Measurements from ENCODE around the gene CYP19A1.

The CYP19A1 gene

GRCh38 chr15:51310064-51310463 lies 28.3 kb downstream of the CYP19A1 start:
- no peak overlapping the region for H3K4me2 ChIP-seq (ENCODE audit: low read length)
- peaks cover 15% of the 10 kb centered on the region for H3K27me3 ChIP-seq (ENCODE audit: control insufficient read depth, insufficient read depth, low read length)
- no peak overlapping the region for H3K9ac ChIP-seq (ENCODE audit: low read depth, low read length)
- no peaks in the 10 kb centered on the region for H3K36me3 ChIP-seq (ENCODE audit: insufficient read depth, low read length)
- no peak overlapping the region for H3K4me3 ChIP-seq (ENCODE audit: low read length)
- peaks cover 12% of the 10 kb centered on the region for H3K4me1 ChIP-seq (ENCODE audit: control insufficient read depth, insufficient read depth, low read length)
- no peaks in the 10 kb centered on the region for H3K9me3 ChIP-seq (replicated peaks; ENCODE audit: low read length)

GRCh38 chr15:51307811-51308210 lies 30.6 kb downstream of the CYP19A1 start:
- no peaks in the 10 kb centered on the region for H3K36me3 ChIP-seq (ENCODE audit: insufficient read depth, low read length)
- H3K9ac ChIP-seq (ENCODE audit: low read depth, low read length) = no peak overlapping the region
- no peak overlapping the region for H3K4me3 ChIP-seq (ENCODE audit: low read length)
- no peak overlapping the region for H3K4me2 ChIP-seq (ENCODE audit: low read length)
- H3K27me3 ChIP-seq (ENCODE audit: control insufficient read depth, insufficient read depth, low read length) = peaks cover 15% of the 10 kb centered on the region
- no peaks in the 10 kb centered on the region for H3K9me3 ChIP-seq (replicated peaks; ENCODE audit: low read length)
- H3K4me1 ChIP-seq (ENCODE audit: control insufficient read depth, insufficient read depth, low read length) = peaks cover 12% of the 10 kb centered on the region

GRCh38 chr15:51307325-51307724 lies 31.1 kb downstream of the CYP19A1 start:
- Histone ChIP-seq H3K9ac (ENCODE audit: low read depth, low read length) (no peak overlapping the region), H3K4me1 (ENCODE audit: control insufficient read depth, insufficient read depth, low read length) (peaks cover 12% of the 10 kb centered on the region), H3K4me2 (ENCODE audit: low read length) (no peak overlapping the region), H3K36me3 (ENCODE audit: insufficient read depth, low read length) (no peaks in the 10 kb centered on the region), H3K4me3 (ENCODE audit: low read length) (no peak overlapping the region), H3K9me3 (replicated peaks; ENCODE audit: low read length) (no peaks in the 10 kb centered on the region), H3K27me3 (ENCODE audit: control insufficient read depth, insufficient read depth, low read length) (peaks cover 10% of the 10 kb centered on the region)

- Histone ChIP-seq H3K4me3 (ENCODE audit: low read length) (no peak overlapping the region), H3K36me3 (ENCODE audit: insufficient read depth, low read length) (no peaks in the 10 kb centered on the region), H3K4me1 (ENCODE audit: control insufficient read depth, insufficient read depth, low read length) (peaks cover 8% of the 10 kb centered on the region), H3K9me3 (replicated peaks; ENCODE audit: low read length) (no peaks in the 10 kb centered on the region), H3K4me2 (ENCODE audit: low read length) (no peak overlapping the region), H3K27me3 (ENCODE audit: control insufficient read depth, insufficient read depth, low read length) (peaks cover 7% of the 10 kb centered on the region), H3K9ac (ENCODE audit: low read depth, low read length) (no peak overlapping the region)
These were observed 34.9 kb downstream of the CYP19A1 start for GRCh38 chr15:51303462-51303980.

- no peak overlapping the region for H3K9ac ChIP-seq (ENCODE audit: low read depth, low read length)
- peaks cover 15% of the 10 kb centered on the region for H3K27me3 ChIP-seq (ENCODE audit: control insufficient read depth, insufficient read depth, low read length)
- no peaks in the 10 kb centered on the region for H3K9me3 ChIP-seq (replicated peaks; ENCODE audit: low read length)
- H3K36me3 ChIP-seq (ENCODE audit: insufficient read depth, low read length) = no peaks in the 10 kb centered on the region
- H3K4me2 ChIP-seq (ENCODE audit: low read length) = no peak overlapping the region
- H3K4me1 ChIP-seq (ENCODE audit: control insufficient read depth, insufficient read depth, low read length) = peaks cover 2% of the 10 kb centered on the region
- no peak overlapping the region for H3K4me3 ChIP-seq (ENCODE audit: low read length)
These were observed 35.9 kb downstream of the CYP19A1 start for GRCh38 chr15:51302480-51302879.

- no peak overlapping the region for H3K4me2 ChIP-seq (ENCODE audit: low read length)
- H3K4me3 ChIP-seq (ENCODE audit: low read length) = no peak overlapping the region
- peaks cover 35% of the 10 kb centered on the region for H3K27me3 ChIP-seq (ENCODE audit: control insufficient read depth, insufficient read depth, low read length)
- H3K9me3 ChIP-seq (replicated peaks; ENCODE audit: low read length) = no peaks in the 10 kb centered on the region
- H3K9ac ChIP-seq (ENCODE audit: low read depth, low read length) = no peak overlapping the region
- no peaks in the 10 kb centered on the region for H3K4me1 ChIP-seq (ENCODE audit: control insufficient read depth, insufficient read depth, low read length)
- H3K36me3 ChIP-seq (ENCODE audit: insufficient read depth, low read length) = no peaks in the 10 kb centered on the region
These were observed 39.0 kb downstream of the CYP19A1 start for GRCh38 chr15:51299187-51300015.

GRCh38 chr15:51298620-51299019 lies 39.8 kb downstream of the CYP19A1 start:
- H3K9me3 ChIP-seq (replicated peaks; ENCODE audit: low read length) = no peaks in the 10 kb centered on the region
- peaks cover 35% of the 10 kb centered on the region for H3K27me3 ChIP-seq (ENCODE audit: control insufficient read depth, insufficient read depth, low read length)
- H3K4me1 ChIP-seq (ENCODE audit: control insufficient read depth, insufficient read depth, low read length) = no peaks in the 10 kb centered on the region
- H3K9ac ChIP-seq (ENCODE audit: low read depth, low read length) = no peak overlapping the region
- no peaks in the 10 kb centered on the region for H3K36me3 ChIP-seq (ENCODE audit: insufficient read depth, low read length)
- no peak overlapping the region for H3K4me3 ChIP-seq (ENCODE audit: low read length)
- H3K4me2 ChIP-seq (ENCODE audit: low read length) = no peak overlapping the region

GRCh38 chr15:51290720-51291119 lies 47.7 kb downstream of the CYP19A1 start:
- no peaks in the 10 kb centered on the region for H3K9me3 ChIP-seq (replicated peaks; ENCODE audit: low read length)
- no peak overlapping the region for H3K4me3 ChIP-seq (ENCODE audit: low read length)
- no peaks in the 10 kb centered on the region for H3K36me3 ChIP-seq (ENCODE audit: insufficient read depth, low read length)
- H3K27me3 ChIP-seq (ENCODE audit: control insufficient read depth, insufficient read depth, low read length) = peaks cover 25% of the 10 kb centered on the region
- H3K4me1 ChIP-seq (ENCODE audit: control insufficient read depth, insufficient read depth, low read length) = peaks cover 9% of the 10 kb centered on the region
- no peak overlapping the region for H3K4me2 ChIP-seq (ENCODE audit: low read length)
- no peak overlapping the region for H3K9ac ChIP-seq (ENCODE audit: low read depth, low read length)

GRCh38 chr15:51289290-51289689 lies 49.1 kb downstream of the CYP19A1 start:
- Histone ChIP-seq H3K9me3 (replicated peaks; ENCODE audit: low read length) (no peaks in the 10 kb centered on the region), H3K4me2 (ENCODE audit: low read length) (no peak overlapping the region), H3K36me3 (ENCODE audit: insufficient read depth, low read length) (no peaks in the 10 kb centered on the region), H3K27me3 (ENCODE audit: control insufficient read depth, insufficient read depth, low read length) (peaks cover 18% of the 10 kb centered on the region), H3K4me3 (ENCODE audit: low read length) (no peak overlapping the region), H3K9ac (ENCODE audit: low read depth, low read length) (no peak overlapping the region), H3K4me1 (ENCODE audit: control insufficient read depth, insufficient read depth, low read length) (peaks cover 9% of the 10 kb centered on the region)

- H3K27me3 ChIP-seq (ENCODE audit: control insufficient read depth, insufficient read depth, low read length) = peaks cover 18% of the 10 kb centered on the region
- H3K36me3 ChIP-seq (ENCODE audit: insufficient read depth, low read length) = no peaks in the 10 kb centered on the region
- H3K4me3 ChIP-seq (ENCODE audit: low read length) = no peak overlapping the region
- no peak overlapping the region for H3K9ac ChIP-seq (ENCODE audit: low read depth, low read length)
- peaks cover 9% of the 10 kb centered on the region for H3K4me1 ChIP-seq (ENCODE audit: control insufficient read depth, insufficient read depth, low read length)
- H3K9me3 ChIP-seq (replicated peaks; ENCODE audit: low read length) = no peaks in the 10 kb centered on the region
- no peak overlapping the region for H3K4me2 ChIP-seq (ENCODE audit: low read length)
These were observed 50.0 kb downstream of the CYP19A1 start for GRCh38 chr15:51288143-51289065.

- Histone ChIP-seq H3K4me3 (ENCODE audit: low read length) (no peak overlapping the region), H3K4me2 (ENCODE audit: low read length) (no peak overlapping the region), H3K27me3 (ENCODE audit: control insufficient read depth, insufficient read depth, low read length) (peaks cover 15% of the 10 kb centered on the region), H3K9me3 (replicated peaks; ENCODE audit: low read length) (no peaks in the 10 kb centered on the region), H3K9ac (ENCODE audit: low read depth, low read length) (no peak overlapping the region), H3K36me3 (ENCODE audit: insufficient read depth, low read length) (no peaks in the 10 kb centered on the region), H3K4me1 (ENCODE audit: control insufficient read depth, insufficient read depth, low read length) (peaks cover 9% of the 10 kb centered on the region)
These were observed 51.6 kb downstream of the CYP19A1 start for GRCh38 chr15:51286816-51287215.

Data from skeletal muscle satellite cell (primary cell).